CD4-positive, alpha-beta T cell treated with Interleukin-17A for 4 hours (primary cell): Measurements from ENCODE around the gene NAGPA.
"Not testable (repeated sequence)": the region's sequence is repeated elsewhere in the genome, so short reads cannot be mapped to it uniquely, and the experiment has no call there.

Experiments used
- DNase-seq: peaks from one replicate; pipeline ENCODE4 v3.0.0-alpha.2; 2020; ENCODE audit warnings: mixed read lengths

The NAGPA gene, protein sequence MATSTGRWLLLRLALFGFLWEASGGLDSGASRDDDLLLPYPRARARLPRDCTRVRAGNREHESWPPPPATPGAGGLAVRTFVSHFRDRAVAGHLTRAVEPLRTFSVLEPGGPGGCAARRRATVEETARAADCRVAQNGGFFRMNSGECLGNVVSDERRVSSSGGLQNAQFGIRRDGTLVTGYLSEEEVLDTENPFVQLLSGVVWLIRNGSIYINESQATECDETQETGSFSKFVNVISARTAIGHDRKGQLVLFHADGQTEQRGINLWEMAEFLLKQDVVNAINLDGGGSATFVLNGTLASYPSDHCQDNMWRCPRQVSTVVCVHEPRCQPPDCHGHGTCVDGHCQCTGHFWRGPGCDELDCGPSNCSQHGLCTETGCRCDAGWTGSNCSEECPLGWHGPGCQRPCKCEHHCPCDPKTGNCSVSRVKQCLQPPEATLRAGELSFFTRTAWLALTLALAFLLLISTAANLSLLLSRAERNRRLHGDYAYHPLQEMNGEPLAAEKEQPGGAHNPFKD

DNA sequence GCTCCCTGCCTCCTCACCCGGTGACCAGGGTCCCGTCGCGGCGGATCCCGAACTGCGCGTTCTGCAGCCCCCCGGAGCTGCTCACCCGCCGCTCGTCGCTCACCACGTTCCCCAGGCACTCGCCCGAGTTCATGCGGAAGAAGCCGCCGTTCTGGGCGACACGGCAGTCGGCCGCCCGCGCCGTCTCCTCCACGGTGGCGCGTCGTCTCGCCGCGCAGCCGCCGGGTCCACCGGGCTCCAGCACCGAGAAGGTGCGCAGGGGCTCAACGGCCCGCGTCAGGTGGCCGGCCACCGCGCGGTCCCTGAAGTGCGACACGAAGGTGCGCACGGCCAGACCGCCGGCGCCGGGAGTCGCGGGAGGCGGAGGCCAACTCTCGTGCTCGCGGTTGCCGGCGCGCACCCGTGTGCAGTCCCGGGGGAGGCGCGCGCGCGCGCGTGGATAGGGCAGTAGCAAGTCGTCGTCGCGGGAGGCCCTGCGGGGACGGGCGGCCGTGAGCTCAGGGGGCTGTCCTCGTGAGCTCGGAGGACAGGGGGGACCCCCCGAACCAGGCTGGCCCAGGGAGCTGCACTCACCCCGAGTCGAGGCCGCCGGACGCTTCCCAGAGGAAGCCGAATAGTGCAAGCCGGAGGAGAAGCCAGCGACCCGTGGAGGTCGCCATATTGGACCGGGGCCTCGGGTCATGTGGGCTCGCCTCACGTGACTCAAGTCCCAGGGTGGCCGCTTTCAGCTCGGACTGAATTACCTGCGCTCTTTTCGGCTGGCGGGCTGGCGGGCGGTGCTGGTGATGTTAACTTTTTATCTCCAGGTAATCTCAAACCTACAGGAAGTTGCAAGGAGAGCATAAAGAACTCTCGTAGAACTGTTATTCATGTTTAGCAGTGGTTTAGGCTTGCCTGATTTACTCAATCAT is at the start of gene NAGPA:
TSS of gene NAGPA (minus strand) at position 680 of the 911 bp plus-strand sequence. CDS start at position 659, 21 bp downstream.
- peak; percentile 86 for DNase-seq

DNA sequence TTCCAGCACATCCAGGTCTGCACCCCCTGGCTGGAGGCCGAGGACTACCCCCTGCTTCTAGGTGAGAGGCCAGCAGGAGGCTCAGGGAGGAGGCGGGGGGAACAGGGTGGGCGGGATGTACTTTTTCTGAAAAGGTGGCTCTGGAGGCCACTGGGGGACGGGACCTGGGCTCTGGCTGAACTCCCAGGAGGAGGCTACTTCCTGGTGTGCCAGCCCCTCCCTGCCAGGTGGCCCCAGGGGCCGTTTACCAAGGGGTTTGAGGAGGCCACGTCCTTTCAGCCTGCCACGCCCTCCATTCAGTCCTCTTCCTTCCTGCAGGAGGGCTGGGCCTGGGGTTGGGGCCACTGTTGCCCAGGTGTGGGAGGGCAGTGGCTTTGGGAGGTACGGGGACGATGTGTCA is 47.3 kb upstream of the NAGPA start:
- DNase-seq, result not testable (repeated sequence)

DNA sequence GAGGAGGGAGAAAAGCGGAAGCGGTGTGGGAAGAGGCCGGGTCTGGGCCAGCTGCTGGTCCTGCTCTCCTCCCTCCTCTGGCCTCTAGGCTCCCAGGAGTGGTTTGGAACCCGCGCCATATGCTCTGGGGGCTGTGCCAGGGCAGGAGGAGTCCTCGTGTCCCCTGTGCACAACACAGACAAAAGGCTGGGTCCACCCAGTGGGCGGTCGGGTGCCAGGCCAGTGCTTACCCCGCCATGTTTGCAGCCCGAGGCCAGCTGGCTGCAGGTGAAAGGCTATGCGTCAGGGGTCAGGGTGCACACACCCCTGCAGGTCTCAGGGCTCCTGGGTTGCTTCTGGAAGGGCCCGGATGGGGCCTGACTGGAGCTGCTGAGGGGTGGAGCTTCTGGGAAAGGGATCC is 46.7 kb upstream of the NAGPA start:
- not testable (repeated sequence) for DNase-seq

DNA sequence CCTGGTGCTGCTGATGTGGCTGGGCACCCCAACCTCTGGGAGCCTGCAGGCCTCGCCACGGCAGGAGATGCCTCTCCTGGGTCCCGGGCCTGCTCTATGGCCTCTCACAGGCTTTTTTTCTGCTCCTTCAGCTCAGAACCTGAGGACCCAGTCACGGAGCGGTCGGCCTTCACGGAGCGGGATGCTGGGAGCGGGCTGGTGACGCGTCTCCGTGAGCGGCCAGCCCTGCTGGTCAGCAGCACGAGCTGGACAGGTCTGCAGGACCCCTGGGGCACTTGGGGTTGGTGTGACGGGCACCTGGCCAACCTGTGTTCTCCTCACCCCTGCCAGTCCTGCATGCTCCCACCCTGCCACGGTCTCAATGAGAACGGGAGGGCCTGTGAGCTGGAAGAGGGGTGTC is 44.9 kb upstream of the NAGPA start:
- DNase-seq, result no peak

DNA sequence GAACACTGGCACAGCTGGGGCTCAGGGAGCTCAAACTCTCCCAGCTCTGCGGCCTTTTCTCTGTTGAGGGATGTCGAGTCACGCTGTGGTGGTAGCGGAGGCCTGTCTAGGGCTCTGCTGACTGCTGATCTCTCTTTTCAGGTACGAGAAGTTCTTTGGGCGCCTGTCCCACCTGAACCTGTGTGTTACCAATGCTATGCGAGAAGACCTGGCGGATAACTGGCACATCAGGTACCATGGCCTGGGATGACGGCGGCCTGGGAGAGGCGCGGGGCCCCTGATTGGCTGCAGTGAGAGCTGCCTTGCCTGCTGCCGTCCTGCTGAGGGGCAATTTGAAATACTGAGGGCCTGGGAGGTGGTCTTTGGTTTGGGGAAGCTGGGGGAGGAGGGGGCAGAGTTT is 43.6 kb upstream of the NAGPA start:
- DNase-seq, result no peak

DNA sequence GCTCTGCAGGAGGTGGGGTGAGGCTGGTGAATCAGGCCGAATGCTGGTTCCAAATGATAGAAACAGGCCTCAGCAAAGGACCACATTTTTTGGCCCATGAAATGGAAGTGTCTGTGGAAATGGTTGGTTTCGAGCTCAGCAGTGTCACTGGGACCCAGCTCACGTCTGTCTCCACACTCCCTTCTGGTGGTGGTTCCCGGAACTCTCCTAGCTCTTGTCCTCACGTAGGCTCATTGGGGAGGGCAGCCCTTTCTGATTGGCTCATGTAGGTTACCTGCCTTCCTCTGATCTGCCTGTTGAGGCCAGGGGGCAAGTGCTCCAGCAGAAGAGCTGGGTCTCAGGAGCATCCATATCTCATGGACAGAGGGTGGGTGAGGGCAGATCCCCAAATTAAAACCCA is 41.9 kb upstream of the NAGPA start:
- no peak for DNase-seq

DNA sequence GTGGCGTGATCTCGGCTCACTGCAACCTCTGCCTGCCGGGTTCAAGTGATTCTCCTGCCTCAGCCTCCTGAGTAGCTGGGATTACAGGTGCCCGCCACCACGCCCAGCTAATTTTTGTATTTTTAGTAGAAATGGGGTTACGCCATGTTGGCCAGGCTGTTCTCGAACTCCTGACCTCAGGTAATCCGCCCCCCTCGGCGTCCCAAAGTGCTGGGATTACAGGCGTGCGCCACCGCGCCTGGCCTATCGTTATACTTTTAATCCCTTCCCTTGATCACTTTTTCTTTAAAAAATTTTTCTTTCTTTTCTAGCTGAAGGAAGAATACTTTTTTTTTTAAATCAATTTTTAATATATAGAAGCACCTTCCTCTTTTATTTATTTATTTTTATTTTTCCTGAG is 40.0 kb upstream of the NAGPA start:
- not testable (repeated sequence) for DNase-seq

DNA sequence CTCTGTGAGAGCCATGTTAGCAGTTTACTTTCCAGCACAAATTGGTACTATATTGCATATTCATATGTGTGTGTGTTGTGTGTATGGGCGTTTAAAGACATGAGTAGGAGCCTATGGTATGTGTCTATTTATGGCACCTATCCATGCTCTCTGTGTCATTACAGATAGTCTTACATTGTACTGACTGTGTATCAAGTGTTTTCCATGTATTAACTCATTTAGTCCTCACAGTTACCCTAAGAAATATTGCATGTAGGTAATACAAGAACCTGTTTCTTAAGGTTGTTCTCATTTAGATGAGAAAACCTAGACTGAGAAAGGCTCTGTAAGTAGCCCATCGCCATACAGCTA is 39.5 kb upstream of the NAGPA start:
- no peak for DNase-seq

DNA sequence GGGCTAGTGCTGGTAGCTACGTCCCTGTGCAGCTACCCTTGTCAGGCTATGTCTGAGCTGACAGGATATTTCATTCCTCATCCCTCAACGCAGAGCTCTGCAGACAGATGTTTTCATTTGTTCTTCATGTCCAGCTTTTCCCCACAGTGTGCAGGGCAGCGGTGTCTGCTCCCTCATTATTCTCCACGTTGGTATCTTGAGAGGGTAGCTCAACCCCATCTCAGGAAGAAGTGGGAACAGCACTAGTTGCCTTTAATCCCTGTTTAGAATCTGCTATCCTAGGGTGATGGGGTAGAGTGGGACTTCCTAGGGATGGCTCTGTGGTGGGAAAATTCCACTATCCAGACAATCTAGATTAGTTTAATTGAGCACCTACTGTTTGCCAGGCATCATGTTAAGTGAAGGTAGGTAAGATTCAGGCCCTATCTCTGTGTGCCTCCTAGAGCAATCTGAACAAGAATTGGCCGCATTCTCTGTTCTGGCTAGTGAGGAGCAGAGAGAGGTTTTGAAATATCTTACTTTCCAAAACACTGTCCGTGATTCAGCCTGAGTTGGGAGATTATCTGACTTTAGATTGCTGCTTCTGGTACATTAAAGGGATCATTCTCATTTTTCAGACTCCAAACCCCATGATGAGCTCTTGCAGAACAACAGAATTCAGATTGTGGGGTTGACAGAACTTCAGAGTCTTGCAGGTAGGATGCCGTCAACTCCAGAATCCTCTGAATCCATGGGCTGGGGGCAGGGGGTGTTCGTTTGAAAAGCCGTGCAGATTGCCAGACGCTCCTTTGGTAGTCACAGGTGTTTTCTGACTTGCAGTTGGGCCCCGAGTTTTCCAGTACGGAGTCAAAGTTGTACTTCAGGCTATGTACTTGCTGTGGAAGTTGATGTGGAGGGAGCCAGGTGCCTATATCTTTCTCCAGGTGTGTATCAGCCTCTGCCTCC is 38.9 kb upstream of the NAGPA start:
- no peak for DNase-seq

DNA sequence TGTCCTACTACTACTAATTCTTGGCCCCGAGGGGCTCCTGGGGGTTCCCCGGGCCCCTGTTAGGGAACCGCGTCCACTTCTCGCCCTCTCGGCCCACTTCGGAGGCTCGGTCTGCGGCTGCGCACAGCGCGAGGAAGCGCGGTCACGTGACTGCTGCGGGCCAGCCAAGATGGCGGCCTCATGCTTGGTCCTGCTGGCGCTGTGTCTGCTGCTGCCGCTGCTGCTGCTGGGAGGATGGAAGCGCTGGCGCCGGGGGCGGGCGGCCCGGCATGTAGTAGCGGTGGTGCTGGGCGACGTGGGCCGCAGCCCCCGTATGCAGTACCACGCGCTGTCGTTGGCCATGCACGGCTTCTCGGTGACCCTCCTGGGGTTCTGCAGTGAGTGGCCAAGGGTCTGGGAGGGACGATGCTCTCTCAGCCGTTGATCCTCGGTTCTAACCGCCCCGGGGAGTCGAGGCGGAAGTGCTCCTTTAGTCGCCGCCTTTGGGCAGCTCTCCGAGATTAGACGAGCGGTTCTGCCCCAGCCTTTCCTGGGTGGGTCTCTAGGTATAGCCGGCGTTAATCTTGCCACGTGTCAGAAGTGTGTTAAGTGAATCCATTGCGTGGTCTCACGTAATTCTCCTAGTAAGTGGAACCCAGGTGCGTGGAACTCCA is 38.1 kb upstream of the NAGPA start, which contains the start of gene ALG1:
TSS of gene ALG1 (plus strand) at position 163 of the 653 bp plus-strand sequence. CDS start at position 170, 7 bp downstream.
- peak; percentile 91 for DNase-seq

DNA sequence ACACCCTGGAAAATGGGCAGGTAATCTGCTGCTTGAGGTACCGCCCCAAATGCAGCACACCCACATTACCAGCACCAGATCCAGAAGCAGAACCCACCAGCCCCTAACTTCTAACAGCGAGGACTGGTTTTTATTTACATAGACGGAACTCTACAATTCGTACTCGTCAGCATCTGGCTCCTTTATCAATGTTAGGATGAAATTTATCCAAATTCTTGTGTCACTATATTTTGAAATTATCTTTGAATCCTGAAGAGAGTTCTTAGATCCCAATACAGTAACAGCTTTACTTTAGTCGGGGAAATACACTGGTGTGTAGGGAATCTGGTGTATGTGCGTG is 37.6 kb upstream of the NAGPA start:
- peak; percentile 8 for DNase-seq

DNA sequence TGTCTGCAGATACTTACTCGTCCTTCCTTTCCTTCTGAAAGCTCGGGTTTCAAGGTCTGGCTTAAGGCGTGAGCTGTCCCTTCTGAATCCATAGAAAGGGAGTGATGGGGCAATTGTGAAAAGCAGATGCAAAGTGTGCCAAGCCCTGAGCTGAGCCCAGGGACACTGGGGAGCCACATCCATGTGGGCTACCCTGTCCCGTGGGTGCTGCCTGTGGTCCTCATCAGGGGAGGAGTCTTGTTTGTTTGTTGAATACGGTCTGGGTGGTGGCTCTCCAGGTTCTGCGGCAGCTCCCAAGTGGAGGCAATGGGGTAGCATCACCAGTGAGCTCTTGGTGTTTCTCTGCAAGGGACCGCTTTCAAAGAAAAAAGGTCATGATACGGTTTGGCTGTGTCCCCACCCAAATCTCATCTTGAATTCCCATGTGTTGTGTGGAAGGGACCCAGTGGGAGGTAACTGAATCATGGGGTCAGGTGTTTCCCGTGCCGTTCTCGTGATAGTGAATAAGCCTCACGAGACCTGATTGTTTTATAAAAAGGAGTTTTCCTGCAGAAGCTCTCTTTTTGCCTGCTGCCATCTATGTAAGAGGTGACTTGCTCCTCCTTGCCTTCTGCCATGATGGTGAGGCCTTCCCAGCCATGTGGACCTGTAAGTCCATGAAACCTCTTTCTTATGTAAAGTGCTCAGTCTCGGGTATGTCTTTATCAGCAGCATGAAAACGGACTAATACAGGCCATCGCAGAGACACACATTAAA is 36.9 kb upstream of the NAGPA start:
- DNase-seq, result no peak

DNA sequence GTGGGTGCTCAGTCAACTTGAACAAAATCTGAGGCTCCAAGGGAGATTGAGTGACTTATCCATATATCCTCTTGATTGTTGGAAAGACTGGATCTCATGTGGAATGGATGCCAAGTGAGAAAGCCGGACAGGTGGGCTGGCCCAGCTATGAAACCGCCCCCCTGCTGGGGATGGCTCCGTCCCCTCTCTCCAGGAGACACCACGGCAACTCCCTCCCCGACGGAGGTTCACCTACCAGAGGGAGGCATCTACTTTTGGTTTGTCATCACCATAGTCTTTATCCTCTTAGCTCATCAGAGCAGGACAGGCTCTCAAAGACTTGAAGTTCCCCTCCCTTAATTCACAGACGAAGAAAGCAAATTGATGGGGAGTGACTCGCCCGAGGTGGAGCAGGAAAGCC is 36.1 kb upstream of the NAGPA start:
- DNase-seq, result no peak

DNA sequence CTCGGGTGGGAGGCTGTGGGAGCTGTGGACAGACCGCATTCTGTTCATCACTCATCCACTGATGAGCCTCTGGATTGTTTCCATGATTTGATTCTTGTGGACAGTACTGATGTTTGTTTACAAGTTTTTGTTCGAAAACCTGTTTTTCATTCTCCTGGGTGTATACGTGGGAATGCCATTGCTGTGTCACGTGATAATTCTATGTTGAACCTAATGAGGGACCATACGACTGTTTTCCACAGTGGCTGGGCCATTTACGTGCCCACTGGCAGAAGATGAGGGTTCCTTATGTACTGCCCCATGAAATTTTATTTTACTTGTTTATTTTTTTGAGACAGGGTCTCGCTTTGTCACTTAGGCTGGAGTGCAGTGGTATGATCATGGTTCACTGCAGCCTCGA is 35.3 kb upstream of the NAGPA start:
- DNase-seq, result no peak

DNA sequence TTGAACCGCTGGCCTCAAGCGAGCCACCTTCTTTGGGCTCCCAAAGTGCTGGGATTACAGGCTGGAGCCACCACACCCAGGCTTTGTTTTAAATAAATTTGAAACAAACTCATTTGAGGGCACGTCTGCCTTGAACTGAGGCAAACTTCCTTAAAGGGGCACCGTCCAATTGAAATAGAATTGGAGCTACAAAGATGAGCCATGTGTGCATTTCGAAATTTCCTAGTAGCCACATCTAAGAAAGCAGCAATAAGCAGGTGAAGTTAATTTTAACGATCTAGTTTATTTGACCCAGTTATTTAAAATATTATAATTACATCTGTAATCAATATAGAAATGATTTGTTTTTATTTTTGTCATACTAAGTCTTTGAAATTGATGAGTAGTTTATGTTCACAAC is 32.8 kb upstream of the NAGPA start:
- no peak for DNase-seq

DNA sequence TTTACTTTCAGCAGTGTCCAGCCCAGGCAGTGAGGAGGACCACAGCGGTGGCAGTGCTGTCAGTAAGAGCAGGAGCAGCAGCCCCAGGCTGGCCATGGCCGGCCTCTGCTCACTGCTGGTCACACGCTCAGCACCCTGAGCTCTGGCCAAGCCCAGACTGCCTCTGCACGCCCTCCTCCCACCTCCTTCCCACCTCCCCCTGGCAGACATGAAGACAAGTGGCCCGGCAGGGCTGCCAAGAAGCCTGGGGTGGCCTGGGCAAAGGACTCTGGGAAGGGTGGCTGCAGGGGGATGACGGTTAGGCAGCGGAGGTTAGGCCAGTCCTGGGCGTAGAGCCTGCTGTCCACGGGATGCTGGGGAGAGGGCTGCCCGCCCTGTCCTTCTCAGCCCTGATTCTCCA is 32.1 kb upstream of the NAGPA start, which contains the start of gene C16orf89:
TSS of gene C16orf89 (minus strand) at position 144 of the 400 bp plus-strand sequence. CDS start at position 96, 48 bp downstream.
- DNase-seq, result no peak

DNA sequence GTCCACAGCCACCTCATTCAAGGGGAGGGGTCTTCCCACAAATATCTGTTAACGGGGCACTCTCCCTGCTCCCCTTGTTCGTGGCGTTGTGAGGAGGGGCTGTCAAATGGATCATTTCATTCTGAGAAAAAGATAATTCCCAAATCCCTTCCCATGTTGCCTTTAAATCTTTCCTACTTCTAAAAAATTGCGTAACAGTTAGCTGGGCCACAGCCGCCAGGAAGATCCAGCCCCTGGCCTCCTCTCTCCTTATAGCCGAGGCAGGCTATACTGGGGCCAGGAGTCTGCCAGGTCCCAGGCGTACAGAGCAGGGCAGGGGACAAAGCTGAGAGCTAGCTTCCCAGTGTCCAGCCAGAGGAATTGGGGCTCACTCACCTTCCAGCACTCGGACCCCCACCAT is 31.6 kb upstream of the NAGPA start:
- no peak for DNase-seq

DNA sequence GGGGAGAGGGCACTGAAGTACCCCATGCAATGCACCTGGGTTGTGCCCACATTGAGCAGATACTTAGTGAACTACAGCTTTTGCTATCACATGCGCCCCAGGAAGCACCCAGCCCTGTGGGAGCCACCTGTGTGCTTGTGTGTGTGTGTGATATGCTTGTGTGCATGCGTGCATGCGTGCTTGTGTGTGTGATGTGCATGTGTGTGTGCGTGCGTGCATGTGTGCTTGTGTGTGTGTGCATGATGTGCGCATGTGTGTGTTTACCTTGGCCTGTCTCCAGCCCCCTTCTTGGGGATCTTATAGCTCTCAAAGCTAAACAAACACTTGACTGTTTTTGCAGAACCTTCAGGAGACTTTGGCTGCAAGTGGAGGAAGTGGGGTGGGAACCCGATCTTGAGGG is 31.2 kb upstream of the NAGPA start:
- DNase-seq, result no peak

DNA sequence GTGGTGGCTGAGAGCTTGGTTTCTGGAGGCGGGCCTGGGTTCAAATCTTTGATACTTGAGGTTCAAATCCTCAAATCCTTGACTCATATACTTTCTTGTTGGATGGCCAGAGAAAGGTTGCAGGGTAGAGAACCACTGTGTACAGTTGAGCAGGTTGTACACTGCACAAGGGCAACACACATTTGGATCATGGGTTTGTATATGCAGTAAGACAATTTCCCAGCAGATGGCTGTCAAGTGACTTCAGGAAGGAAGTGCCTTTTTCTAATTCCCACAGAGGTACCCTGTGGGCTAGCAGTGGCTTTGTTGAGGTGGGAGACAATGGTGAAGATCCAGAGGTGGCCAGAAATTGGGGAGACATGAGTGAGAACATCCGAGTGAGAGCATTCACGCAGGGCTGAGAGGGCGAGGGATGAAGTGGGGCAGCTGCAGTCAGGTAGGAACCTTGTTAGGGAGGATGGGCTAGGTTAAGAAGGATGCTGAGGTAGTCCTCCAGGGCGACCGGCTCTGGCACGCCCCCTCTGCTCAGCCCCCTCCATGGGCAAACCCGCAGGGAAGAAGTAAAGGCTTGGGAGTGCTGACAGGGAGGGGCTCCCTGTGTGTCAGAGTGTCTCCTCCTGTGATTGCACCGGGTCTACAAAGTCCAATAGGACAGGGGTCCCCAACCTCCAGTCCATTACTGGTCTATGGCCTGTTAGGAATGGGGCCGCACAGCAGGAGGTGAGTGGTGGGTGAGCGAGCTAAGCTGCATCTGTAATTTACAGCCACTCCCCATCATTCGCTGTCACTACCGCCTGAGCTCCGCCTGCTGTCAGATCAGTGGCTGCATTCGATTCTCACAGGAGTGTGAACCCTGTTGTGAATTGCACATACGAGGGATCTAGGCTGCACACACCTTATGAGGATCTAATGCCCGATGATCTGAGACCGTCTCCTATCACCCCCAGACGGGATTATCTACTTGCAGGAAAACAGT is 29.3 kb upstream of the NAGPA start:
- no peak for DNase-seq

DNA sequence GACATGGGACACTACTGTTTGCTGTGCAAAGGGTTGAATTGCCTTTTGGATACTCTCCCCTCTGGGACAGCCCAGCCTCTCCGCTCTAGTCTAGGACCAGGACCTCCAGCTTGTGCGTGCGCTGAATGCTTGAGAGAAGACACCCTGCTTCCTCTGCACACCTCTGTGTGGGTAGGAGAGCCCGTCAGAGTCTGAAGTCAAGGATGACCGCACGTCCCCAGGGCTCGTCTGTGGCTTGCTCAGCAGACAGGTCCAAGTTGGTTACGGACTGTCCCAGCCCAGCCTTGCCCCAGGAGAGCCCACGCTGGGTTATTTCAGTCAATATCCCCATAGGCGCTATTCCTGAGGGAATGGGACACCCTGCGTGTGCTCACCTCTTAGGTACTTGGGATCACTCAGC is 28.3 kb upstream of the NAGPA start:
- DNase-seq, result no peak
